HG03432 (cell line): ENCODE results near the gene KLHL22.
"Not testable (repeated sequence)": the region's sequence is repeated elsewhere in the genome, so short reads cannot be mapped to it uniquely, and the experiment has no call there.

Experiments used
- ATAC-seq: cut with Tn5 transposase; IDR thresholded peaks from one replicate; pipeline ENCODE4 v1.9.1; 2021; ENCODE audit warnings: mild to moderate bottlenecking, moderate library complexity; ENCODE audit not compliant: unreplicated experiment

Gene KLHL22

GRCh38 chr22:20451129-20451778 lies 44.3 kb downstream of the KLHL22 start:
- ATAC-seq, result not testable (repeated sequence)

- ATAC-seq, result no peak
These were observed 45.1 kb downstream of the KLHL22 start for GRCh38 chr22:20450551-20450906.

GRCh38 chr22:20449819-20450550 lies 45.6 kb downstream of the KLHL22 start:
- no peak for ATAC-seq

GRCh38 chr22:20448630-20449029 lies 47.0 kb downstream of the KLHL22 start:
- ATAC-seq, result no peak

GRCh38 chr22:20446383-20446970 lies 49.1 kb downstream of the KLHL22 start:
- ATAC-seq, result no peak

- ATAC-seq, result no peak
These were observed 51.3 kb downstream of the KLHL22 start for GRCh38 chr22:20444325-20444724.

GRCh38 chr22:20442485-20443284 lies 52.9 kb downstream of the KLHL22 start:
- no peak for ATAC-seq

- no peak for ATAC-seq
These were observed 53.7 kb downstream of the KLHL22 start for GRCh38 chr22:20441631-20442484.

- no peak for ATAC-seq
These were observed 54.7 kb downstream of the KLHL22 start for GRCh38 chr22:20440637-20441591.

- ATAC-seq, result no peak
These were observed 55.5 kb downstream of the KLHL22 start for GRCh38 chr22:20439928-20440575.

GRCh38 chr22:20439556-20439927 lies 56.1 kb downstream of the KLHL22 start:
- no peak for ATAC-seq

- no peak for ATAC-seq
These were observed 56.7 kb downstream of the KLHL22 start for GRCh38 chr22:20438678-20439492.

- ATAC-seq, result no peak
These were observed 57.2 kb downstream of the KLHL22 start for GRCh38 chr22:20438427-20438677.

GRCh38 chr22:20437613-20438426 lies 57.8 kb downstream of the KLHL22 start, which contains the start of gene SCARF2:
Gene SCARF2 (minus strand): TSS chr22:20437825. CDS start chr22:20437754, 71 bp downstream.
- ATAC-seq, result no peak

GRCh38 chr22:20436768-20437612 lies 58.6 kb downstream of the KLHL22 start:
- ATAC-seq, result no peak

GRCh38 chr22:20436307-20436767 lies 59.3 kb downstream of the KLHL22 start:
- no peak for ATAC-seq
